GM19023 (cell line): ENCODE measurements around the gene PTPRK.

ENCODE experiments used
- ATAC-seq: cut with Tn5 transposase; IDR thresholded peaks from one replicate; pipeline ENCODE4 v1.9.1; 2021; ENCODE audit warnings: mild to moderate bottlenecking, moderate library complexity; ENCODE audit not compliant: unreplicated experiment

The PTPRK gene

DNA sequence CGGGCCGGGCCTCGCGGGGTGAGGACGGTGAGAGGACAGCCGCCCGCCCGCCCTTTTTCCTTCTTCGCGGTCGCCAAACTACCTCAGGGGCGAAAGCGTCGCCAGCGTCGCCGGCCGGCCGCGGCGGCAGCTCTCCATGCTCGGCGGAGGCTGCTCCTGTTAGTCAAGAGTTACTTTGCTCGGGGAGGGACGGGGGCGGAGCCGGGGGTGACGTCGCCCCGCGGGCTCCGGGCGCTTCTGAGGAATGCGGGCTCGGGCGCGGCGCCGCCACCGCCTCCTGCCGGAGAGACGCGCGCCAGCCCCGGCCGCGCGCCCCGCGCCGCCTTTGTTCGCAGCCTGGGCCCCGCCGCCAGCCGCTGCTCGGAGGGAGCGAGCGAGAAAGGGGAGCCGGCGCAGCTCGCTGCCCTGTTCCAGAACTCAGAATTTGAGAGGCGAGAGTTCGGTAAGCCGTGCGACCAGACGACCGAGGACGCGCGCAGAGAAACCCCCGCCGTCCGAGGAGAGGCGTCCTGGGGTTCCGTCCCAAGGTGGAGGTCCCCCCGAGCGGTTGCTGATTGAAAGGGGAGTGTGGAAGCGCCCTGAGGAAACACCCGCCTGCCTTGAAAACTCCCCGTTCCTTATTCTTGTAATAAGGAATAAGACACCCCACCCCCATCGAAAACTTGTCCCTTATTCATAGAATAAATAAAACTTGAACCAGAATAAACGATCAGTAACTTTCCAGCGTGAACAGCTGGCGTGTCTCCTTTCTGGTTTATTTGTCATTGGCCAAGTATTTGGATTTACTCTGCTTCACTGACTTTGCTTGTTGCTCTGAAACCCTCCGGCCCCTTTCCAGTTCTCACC, at the start of gene PTPRK:
Gene PTPRK, minus strand, starts transcription at position 164 of the 846 bp plus-strand sequence. CDS start 241 bp downstream, outside the sequence.
- ATAC-seq: peak; percentile 84

DNA sequence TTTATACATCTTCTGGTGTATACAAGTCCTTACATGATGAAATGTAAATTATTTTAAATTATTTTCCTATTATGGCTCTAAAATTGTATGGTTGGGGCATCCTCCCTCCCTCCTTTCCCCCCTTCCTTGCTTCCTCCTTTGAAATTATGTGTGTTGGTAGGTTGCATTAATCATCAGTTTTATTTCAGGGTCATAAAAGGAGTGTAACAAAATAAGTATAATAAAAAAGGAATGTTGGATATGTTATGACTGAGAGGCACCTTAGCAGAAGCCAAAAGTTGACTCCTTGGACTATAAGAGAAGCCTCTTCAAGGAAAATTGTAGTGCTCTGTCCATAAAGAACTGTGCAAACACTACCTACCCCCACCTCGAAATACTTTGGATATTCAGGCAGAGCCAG, 46.6 kb upstream of the PTPRK start:
- no peak for ATAC-seq

DNA sequence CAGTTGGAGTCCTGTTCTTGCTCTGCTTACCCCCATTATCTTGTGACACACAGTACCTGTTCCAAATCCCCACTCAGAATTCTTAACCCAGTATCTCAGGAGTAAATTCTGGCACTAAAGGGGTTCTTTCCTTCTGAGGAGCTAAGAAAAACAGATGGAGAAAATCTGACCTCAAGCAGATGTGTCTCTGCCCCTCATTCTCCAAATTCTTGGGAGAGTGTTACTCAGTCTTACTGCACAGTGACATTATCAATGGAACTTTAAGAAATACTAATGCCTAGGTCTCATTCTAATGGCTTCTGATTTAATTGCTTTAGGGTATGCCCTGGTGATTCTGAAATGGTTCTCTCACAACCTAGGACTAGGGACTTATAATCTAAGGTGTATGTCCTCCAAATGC, 40.6 kb upstream of the PTPRK start:
- no peak for ATAC-seq

DNA sequence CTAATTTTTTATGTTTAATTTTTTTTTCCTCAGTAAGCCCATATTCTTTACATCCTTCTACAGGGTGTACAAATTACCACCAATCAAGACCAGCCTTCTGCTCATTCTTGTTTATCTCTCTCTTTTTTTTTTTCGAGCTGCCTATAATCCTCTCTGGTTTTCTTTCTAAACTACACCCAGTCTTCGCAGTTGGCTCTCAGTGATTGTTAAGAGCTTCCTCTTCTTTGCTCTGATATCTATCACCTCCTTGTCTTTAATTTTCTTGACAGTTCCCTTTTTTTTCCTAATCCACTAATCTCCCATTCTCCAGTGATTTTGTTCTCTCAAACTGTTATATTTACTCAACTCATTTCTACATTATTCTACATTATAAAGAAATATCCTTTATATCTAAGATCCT, 38.5 kb upstream of the PTPRK start:
- ATAC-seq: no peak

DNA sequence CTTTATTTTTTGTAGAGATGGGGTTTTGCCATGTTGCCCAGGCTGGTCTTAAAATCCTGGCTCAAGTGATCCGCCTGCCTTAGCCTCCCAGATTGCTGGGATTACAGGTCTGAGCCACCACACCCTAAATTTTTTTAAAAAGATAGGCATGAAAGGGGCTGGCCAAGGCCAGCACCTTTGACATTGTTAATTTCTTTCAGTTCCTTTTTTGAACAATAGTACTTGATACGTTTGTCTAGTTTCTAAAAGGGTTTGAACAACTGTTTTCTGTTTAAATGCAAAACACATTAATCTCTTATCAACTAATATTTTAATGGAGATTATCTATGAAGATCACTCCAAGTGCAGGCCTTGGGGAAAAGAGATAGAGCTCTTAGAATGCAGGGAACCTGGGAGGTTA, 37.6 kb upstream of the PTPRK start:
- no peak for ATAC-seq

DNA sequence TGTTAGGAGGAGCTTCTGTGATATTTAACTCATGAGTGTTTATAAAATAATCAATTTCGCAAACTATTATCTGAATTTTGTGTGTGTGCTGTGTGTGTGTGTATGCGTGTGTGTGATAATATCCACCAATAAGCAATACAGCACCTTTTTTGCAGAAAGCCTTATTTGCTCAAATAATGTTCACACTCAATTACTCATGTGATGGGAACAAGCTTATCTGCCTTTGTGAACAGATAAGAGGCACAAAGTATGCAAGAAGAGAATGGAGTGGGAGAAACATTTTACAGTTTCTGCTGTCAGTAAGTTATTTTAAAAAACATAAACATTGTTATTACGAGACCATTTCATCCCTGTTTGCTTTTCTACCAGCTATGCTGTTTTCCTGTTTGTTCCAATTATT, 36.7 kb upstream of the PTPRK start:
- ATAC-seq: no peak

DNA sequence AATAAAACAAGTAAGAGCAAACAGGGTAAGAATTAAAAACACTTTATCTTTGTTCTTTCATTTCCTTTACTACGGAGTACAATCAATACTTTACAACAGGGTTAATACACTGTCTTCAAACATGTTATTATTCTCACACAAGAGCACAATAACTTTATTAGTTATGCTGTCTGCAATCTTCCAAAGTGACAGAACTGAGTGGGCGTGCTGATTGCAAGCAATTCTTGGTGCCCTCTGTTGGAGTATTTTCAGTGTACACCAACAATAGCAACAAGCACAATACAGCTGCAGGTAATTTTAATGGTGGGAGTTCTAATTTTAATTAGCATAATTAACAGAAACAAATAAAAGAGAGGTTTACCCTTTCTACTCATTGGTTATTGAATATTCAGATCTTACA, 33.9 kb upstream of the PTPRK start:
- ATAC-seq: no peak

DNA sequence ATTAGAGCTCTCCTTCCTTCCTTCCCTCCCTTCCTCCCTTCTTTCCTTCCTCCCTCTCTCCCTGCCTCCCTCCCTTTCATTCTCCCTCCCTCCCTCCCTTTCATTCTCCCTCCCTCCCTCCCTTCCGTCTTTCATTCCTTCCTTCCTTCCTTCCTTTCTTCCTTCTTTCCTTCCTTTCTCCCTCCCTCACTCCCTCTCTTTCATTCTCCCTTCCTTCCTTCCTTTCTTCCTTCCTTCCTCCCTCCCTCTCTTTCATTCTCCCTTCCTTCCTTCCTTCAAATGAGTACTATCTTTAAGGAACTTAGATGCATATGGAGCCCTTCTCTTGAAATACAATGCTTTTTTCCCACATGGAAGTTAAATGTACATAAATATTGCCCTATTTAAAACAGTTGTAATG, 20.9 kb upstream of the PTPRK start:
- ATAC-seq: no peak

DNA sequence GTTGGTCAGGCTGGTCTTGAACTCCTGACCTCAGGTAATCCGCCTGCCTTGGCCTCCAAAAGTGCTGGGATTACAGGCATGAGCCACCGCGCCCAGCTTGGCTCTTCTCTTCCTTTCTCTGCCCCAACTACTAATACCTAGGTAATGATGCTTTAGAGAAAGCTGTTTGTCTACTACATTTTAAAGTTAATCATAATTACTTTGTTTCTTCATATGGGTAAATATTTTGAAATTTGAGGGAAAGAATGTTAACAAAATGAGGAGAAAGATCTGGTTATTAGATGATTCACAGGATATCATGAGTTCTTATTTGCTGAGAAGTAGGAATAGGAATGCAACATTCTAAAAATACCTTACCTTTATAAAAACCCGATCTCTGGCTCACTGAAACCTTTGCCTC, 18.4 kb upstream of the PTPRK start:
- ATAC-seq: no peak

DNA sequence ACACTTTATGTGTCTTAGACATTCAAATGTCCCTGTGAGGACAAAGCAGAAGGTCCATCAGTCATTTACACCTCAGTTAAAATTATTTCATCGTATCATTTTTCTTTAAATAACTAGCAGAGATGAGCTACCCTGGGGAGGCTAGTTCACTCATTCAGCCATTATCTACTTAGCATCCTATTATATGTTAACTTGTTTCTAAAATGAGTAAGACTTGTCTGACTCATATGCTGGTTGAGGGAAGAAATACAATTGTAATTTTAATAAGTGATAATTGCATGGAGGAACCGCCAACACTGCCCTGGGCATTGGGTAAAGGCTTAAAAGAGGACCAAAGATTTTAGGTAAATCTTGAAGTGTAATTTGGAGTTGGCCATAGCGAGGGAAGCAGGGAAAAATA, 12.4 kb upstream of the PTPRK start:
- no peak for ATAC-seq

DNA sequence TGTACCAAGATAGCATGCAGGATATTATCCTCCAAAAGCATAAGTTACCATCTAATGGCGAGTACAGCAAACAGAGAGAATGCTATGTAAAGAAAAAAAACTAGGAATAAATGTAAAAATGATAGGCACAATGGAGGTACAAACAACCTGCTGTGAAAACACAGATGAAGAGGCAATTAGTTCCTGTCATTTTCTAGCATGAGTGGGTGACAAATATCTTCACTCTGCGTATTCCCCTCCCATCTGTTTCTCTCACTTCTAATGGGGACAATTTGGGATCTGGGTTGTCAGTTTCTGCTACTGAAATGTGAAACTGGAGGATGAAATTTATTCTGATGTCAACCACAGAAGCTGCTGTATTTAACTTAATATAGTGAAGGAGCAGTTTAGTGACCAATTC, 11.7 kb upstream of the PTPRK start:
- ATAC-seq: no peak

DNA sequence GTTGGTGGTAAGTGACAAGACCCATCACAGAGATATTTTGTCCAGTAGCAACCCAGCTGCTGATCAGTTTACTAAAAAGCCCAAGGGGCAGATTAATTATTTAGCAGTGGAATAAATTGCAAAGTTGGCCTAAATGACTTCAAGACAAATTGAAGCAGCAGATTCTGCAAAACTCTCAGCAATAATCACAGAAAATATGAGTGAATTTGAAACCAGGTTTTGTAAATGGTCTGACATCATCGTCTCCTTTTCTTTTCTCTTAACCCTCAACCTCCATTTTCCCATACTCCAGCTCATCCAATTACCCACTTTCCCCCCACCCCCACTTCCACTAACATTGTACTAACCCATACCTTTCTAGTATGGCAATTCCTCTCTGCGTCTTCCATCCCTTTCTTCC, 11.3 kb upstream of the PTPRK start:
- ATAC-seq: no peak

DNA sequence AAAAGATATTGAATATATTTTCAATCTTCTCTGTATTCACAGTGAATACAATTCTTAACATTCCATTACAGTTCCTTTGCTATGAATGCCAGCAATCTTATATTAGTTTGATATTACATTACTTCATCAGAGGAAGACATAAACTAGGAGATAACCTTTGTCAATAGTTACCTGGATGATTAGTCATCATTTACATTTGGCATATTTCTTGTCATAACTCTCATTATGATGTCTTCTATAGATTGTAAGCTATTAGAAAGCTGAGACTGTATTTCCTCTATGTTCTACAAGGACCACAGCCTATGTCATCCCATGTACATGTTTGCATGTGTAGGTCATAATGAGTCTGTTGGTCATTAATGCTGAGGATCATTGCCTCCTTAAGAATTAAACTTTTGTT, 7.8 kb upstream of the PTPRK start:
- no peak for ATAC-seq

DNA sequence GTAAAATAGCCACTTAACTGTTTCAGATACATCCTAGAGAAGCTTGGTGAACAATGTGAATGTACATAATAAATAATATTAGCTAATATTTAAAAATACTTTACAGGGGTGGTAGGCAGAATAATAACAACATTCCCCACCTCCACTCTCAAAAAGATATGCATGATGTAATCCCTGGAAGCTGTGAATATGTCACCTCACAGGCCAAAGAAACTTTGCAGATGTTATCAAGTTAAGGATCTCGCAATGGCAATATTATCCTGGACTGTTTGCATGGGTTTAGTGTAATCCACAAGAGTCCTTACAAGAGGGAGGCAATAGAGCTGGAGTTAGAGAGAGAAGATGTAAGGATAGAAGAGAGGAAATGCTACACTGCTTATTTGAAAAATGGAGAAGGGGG, 7.0 kb upstream of the PTPRK start:
- ATAC-seq: no peak

DNA sequence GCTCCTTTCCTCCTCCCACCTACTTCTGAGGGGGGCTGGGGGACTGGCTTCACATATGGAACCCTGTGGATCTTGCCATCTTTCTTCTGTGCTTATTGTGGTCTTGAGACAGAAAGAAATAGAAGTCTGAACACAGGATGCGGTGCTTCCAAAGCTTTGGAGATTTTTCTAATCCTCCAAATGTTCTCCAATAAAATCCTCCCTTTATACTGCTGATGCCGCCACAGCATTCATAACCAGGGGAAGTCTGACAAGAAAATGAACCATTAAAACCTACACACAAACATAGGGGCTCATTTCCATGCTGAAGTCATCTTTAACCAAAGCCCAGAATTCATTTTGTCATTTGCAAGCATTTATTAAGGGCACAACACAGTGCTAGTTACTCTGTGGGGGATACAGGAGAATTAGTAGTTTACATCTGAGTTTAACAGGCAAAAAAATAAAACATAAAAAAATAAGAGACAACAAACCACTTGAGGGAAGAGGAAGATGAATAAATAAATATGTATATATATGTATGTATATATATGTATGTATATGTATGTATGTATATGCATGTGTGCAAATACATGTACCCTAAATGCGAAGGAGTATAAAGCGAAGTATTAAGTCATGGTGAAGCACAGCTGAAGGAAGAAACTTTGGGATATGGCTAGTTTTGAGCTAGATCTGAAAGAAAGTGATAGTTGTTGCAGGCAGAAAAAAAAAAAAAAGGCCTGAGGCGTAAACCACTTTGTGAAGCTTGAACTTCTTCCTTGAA, 5.9 kb upstream of the PTPRK start:
- no peak for ATAC-seq

DNA sequence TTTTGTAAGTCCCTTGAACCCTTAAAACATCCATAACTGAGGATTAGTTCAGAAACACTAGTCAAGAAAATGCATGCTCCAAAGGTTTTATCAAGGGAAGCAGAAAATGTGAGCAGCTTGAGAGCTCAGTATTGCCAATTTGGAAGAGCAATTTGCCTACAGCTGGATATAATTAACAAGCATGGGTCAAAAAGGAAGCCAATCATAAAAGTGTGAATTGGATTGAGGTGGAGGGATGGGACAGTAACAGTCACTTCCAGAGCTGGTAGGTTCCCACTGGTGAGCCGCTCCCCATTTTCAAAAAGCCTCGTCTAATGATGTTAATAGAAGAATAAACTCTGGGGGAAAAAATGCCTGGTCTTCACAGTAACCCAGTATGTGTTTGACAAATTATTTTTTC, 5.0 kb upstream of the PTPRK start:
- ATAC-seq: no peak

DNA sequence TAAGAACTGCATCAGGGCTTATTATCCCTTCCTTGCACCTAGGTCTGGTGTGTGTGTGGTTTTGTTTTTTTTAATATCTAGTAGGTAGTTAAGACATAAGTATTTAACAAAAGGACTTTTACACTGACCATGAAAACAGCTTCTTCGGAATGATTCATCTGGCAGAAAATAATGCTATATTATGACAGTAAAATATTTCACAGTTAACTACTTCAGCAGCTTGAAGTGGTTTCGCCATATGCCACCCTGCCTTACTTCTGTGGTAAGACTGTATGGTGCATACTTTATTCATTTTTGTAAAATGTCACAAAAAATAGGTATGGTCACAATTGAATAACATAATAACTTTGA, 858 bp upstream of the PTPRK start:
- ATAC-seq: no peak

DNA sequence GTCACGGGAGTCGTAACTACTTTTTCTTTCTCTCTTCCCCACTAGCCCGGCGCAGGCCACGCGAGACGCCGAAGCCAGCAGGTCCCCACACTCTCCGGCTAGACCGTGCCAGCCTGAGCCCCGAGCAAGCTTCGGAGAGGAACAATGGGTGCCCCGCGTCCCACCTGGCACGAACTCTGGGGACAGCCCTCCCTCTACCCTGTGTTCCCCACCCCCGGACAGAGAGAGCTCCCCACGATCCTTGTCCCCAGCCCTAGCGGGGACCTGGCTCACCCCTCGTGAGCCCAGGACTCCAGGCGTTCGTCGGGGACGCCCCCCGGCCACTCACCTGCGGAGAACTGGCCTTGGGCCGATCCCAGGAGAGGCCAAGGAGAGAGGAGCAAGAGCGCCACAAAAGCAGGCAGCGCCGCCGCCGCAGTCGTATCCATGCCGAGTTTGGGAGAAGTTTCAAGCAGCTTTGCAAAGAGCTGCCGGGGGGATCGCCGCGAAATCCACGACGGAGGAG, 416 bp downstream of the PTPRK start:
- peak; percentile 24 for ATAC-seq

DNA sequence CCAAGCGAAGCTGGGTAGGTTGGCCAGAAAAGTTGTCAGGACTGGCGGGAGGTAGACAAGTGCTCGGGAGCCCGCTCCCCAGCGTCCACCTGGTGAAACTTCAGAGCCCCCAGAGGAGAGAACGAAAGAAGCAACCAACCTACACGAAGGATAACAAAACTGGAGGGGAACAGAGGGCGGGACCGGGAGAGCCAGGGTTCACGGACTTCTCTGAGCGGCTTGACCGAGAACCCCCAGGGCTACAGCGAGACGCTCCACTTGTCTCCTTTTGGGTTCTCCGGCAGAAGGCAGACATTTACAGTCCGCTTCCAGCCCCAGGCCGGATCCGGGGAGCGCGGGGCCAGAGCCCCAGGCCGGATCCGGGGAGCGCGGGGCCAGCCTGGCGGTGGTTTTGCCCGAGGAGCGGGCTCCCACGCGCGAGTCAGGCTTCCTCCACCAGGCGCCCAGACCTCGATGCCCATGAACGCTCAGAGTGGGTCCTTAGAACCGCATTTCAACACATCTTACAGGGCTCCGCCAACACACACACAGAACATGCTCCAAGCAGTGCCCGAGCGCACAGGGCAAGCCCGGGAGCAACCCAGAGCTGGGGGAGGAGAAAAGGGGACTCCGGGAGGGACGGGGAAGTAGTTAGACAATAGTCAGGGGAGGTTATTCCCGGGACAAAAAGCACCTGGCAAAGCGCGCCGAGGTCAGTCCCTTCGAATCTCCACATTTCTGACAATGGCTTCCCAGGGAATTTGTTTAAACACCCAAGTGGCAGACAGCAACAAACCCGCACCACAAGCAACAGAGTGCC, 1.1 kb downstream of the PTPRK start:
- ATAC-seq: peak; percentile 13

DNA sequence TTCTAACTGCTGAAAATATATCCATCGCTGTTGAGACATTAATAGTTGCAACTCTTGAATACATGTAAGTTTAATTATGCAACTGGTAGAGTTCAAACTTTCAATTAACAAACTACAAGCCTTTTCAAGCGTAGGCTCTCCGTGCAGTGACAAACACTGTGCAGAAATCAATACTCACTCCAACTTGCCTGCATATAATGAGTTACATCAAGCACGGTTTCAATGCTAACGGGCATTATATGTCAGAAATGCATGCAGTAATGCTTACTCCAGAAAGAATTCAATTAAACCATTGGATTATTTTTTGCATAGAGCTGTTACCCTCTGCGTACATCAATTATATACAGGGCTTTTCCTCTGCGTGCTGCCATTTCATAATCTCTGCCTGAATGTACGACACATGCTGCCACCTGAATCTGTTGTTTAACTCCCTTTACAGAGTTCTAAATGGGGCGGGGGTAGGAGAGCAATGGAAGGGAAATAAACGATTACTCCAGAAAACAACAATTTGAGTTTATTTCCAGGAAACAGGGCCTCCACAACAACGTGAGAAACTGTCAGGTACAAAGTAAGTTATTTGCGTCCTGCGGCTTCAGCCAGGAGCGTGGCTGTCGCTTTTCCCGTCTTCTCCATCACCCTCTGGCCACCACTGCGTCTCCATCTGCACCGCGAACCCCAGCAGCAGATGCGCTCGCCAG, 1.8 kb downstream of the PTPRK start:
- ATAC-seq: no peak

DNA sequence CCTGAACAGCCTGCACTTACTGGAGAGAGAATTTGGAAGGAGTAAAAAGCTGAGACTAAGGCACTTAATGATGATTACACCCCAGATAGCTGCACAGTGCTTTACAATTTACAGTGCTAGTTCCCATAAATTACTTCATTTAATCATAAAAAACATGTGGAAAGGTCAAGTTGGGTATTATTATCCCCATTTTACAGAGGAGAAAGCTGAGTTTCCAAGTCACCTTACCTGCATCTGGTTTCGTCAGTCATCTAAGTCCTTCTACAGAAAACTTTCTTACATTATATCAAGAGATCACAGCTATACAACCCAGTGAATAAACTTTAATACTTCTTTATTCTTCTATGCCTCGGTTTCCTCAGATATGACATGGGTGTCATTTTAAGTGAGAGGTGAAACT, 3.3 kb downstream of the PTPRK start:
- ATAC-seq: no peak
